Measurements from ENCODE around the gene CNN2. TPM values are rescaled to one million over a fixed set of nuclear protein-coding genes. Genes with fewer than 3 reads are reported as not detected.

The CNN2 gene
- total and polyA plus RNA-seq, 9 of the 15 experiments (the other 6 are each of a cell fraction or from before 2014, with no cell fraction given) = 12.1 to 174 (median 52.7) TPM

DNA sequence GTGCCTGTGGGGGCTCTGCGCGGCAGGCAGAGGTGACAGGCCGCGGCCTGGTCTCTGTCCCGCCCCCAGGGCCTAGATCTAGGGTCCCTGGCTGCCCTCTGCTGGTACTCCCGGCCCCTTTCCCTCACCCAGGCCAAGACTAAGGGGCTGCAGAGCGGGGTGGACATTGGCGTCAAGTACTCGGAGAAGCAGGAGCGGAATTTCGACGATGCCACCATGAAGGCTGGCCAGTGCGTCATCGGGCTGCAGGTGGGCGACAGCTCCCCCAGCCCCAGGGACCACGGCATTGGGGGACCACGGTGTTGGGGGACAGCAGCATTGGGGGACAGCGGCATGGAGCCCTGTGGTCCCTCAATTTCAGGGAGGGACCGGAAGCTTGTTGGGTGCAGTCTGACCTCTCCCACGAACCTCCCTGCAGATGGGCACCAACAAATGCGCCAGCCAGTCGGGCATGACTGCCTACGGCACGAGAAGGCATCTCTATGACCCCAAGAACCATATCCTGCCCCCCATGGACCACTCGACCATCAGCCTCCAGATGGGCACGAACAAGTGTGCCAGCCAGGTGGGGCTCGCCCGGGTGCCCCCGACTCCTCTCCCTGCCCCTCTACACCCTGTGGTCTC, 9.7 kb downstream of the CNN2 start:
- in situ Hi-C loops (cut with MboI) = no loop called here
- no peak overlapping the region for H3K4me2 ChIP-seq (ENCODE audit: insufficient read depth, low read length)
- TF ChIP-seq NR4A1 (CRISPR knock-in tag; IDR thresholded peaks at IDR 0.05) (no peak), NR4A1 (tag; IDR thresholded peaks at IDR 0.05) (no peak), RBFOX2 (IDR thresholded peaks at IDR 0.05; ENCODE audit: low read depth, low read length) (peak; percentile 48), SMARCA4 (IDR thresholded peaks at IDR 0.05) (no peak), HNRNPL (IDR thresholded peaks at IDR 0.05; ENCODE audit: low read depth, low read length) (peak; percentile 56; the same call in 1 of the 2 replicates), TEAD4 (IDR thresholded peaks at IDR 0.05; ENCODE audit: low read length) (no peak), TEAD4 (CRISPR knock-in tag; IDR thresholded peaks at IDR 0.05; ENCODE audit: borderline replicate concordance) (no peak), POLR2G (IDR thresholded peaks at IDR 0.05; ENCODE audit: low read depth, low read length) (peak; percentile 60), MXI1 (IDR thresholded peaks at IDR 0.05; ENCODE audit: low read depth, low read length) (no peak), RBM22 (IDR thresholded peaks at IDR 0.05; ENCODE audit: low read depth, low read length, poor library complexity, severe bottlenecking) (peak; percentile 54)
- TF ChIP-seq, protein P1, sequence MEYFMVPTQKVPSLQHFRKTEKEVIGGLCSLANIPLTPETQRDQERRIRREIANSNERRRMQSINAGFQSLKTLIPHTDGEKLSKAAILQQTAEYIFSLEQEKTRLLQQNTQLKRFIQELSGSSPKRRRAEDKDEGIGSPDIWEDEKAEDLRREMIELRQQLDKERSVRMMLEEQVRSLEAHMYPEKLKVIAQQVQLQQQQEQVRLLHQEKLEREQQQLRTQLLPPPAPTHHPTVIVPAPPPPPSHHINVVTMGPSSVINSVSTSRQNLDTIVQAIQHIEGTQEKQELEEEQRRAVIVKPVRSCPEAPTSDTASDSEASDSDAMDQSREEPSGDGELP (CRISPR knock-in tag; IDR thresholded peaks at IDR 0.05; ENCODE audit: borderline replicate concordance) = peak; percentile 48; the same call in 1 of the 2 replicates
- TF ChIP-seq, protein P2, sequence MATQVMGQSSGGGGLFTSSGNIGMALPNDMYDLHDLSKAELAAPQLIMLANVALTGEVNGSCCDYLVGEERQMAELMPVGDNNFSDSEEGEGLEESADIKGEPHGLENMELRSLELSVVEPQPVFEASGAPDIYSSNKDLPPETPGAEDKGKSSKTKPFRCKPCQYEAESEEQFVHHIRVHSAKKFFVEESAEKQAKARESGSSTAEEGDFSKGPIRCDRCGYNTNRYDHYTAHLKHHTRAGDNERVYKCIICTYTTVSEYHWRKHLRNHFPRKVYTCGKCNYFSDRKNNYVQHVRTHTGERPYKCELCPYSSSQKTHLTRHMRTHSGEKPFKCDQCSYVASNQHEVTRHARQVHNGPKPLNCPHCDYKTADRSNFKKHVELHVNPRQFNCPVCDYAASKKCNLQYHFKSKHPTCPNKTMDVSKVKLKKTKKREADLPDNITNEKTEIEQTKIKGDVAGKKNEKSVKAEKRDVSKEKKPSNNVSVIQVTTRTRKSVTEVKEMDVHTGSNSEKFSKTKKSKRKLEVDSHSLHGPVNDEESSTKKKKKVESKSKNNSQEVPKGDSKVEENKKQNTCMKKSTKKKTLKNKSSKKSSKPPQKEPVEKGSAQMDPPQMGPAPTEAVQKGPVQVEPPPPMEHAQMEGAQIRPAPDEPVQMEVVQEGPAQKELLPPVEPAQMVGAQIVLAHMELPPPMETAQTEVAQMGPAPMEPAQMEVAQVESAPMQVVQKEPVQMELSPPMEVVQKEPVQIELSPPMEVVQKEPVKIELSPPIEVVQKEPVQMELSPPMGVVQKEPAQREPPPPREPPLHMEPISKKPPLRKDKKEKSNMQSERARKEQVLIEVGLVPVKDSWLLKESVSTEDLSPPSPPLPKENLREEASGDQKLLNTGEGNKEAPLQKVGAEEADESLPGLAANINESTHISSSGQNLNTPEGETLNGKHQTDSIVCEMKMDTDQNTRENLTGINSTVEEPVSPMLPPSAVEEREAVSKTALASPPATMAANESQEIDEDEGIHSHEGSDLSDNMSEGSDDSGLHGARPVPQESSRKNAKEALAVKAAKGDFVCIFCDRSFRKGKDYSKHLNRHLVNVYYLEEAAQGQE (IDR thresholded peaks at IDR 0.05; ENCODE audit: borderline replicate concordance) = peak; percentile 26; the same call in 1 of the 2 replicates
- TF ChIP-seq, protein P2 (CRISPR knock-in tag; IDR thresholded peaks at IDR 0.05; ENCODE audit: low read depth) = no peak

More for the DNA sequence above, 9.7 kb downstream of the CNN2 start:
- Histone ChIP-seq H3K9me3 (replicated peaks; ENCODE audit: control insufficient read depth, insufficient read depth, low read depth, low read length) (no peaks in the 10 kb centered on the region), H3K27ac (ENCODE audit: extremely low read depth, low read depth, low read length) (no peak overlapping the region), H3K4me1 (replicated peaks in 1 of 2; ENCODE audit: control insufficient read depth in 2 of 2, insufficient read depth in 2 of 2, low read length in 2 of 2) (peaks cover 22 to 52% of the 10 kb centered on the region in 2 experiments), H3K4me3 (no peak overlapping the region), H3K9me1 (ENCODE audit: control insufficient read depth, insufficient read depth, low read length) (no peaks in the 10 kb centered on the region), H3K27me3 (ENCODE audit: control insufficient read depth in 2 of 2, insufficient read depth in 2 of 2, low read length in 2 of 2) (no peaks in the 10 kb centered on the region), H2AFZ (ENCODE audit: low read depth, low read length) (no peak overlapping the region), H3K79me2 (ENCODE audit: control insufficient read depth, insufficient read depth, low read length) (peaks cover 9% of the 10 kb centered on the region), H4K20me1 (replicated peaks; ENCODE audit: control insufficient read depth, insufficient read depth, low read length) (no peaks in the 10 kb centered on the region), H3K36me3 (ENCODE audit: control insufficient read depth, insufficient read depth, low read length) (peaks cover 50% of the 10 kb centered on the region), H3K9ac (ENCODE audit: insufficient read depth in 1 of 2, low read depth in 2 of 2, low read length in 2 of 2) (peak overlapping the region in 1 of 2 experiments; percentile 40; a peak in 1 of 4 replicates)
- DNase-seq (ENCODE audit: extremely low read depth in 1 of 4, low spot score in 3 of 4) = peak in 2 of 4 experiments; percentile 32 to 55
- ChIA-PET CTCF (ENCODE audit: low intra/inter-chr PET ratio) (no interaction called here), POLR2A (interaction anchor here (1.0 to 11.0 kb wide), 3 partner anchors 7 to 14 kb away, joined by 4 to 176 read pairs (median 4); partner anchors contain the start of gene CNN2)
- no peak for ATAC-seq
- intact Hi-C loops (cut with micrococcal nuclease) = no loop called here
- 86% methylated on average over 22 of the region's 29 CpGs for WGBS (ENCODE audit: insufficient coverage, low coverage, missing lambda C conversion rate)
- FAIRE-seq = no peak
- BruUV-seq (replicated peaks) = no TSS peak
